Ishikawa (cell line): ENCODE data around the gene PYDC2.

Experiments used
- CEBPB ChIP-seq: IDR thresholded peaks from 2 replicates; pipeline ENCODE4 v1.6.1; 2012
- CREB1 ChIP-seq: IDR thresholded peaks from 2 replicates; pipeline ENCODE4 v1.6.1; 2012; ENCODE audit warnings: low read depth
- EGR1 ChIP-seq: IDR thresholded peaks from 2 replicates; pipeline ENCODE4 v1.6.1; 2012
- EP300 ChIP-seq: IDR thresholded peaks from 2 replicates; pipeline ENCODE4 v1.6.1; 2012; ENCODE audit warnings: borderline replicate concordance
- FOXM1 ChIP-seq: IDR thresholded peaks from 2 replicates; pipeline ENCODE4 v1.6.1; 2012; ENCODE audit warnings: low read depth, borderline replicate concordance
- NFIC ChIP-seq: IDR thresholded peaks from 2 replicates; pipeline ENCODE4 v1.6.1; 2012
- RAD21 ChIP-seq: IDR thresholded peaks from 2 replicates; pipeline ENCODE4 v1.6.1; 2012; ENCODE audit warnings: low read depth
- TAF1 ChIP-seq: IDR thresholded peaks from 2 replicates; pipeline ENCODE4 v1.6.1; 2012; ENCODE audit warnings: low read depth, mild to moderate bottlenecking
- TCF12 ChIP-seq: IDR thresholded peaks from 2 replicates; pipeline ENCODE4 v1.6.1; 2012; ENCODE audit warnings: low read depth
- TEAD4 ChIP-seq: IDR thresholded peaks from 2 replicates; pipeline ENCODE4 v1.6.1; 2012
- YY1 ChIP-seq: IDR thresholded peaks from 2 replicates; pipeline ENCODE4 v1.6.1; 2012; ENCODE audit warnings: low read depth
- ZBTB7A ChIP-seq: IDR thresholded peaks from 2 replicates; pipeline ENCODE4 v1.6.1; 2012; ENCODE audit warnings: low read depth
- TF ChIP-seq, protein P1 (sequence below): IDR thresholded peaks from 2 replicates; pipeline ENCODE4 v1.6.1; 2012
- TF ChIP-seq, protein P2 (sequence below): IDR thresholded peaks from 2 replicates; pipeline ENCODE4 v1.6.1; 2012
- TF ChIP-seq, protein P3 (sequence below): IDR thresholded peaks from 2 replicates; pipeline ENCODE4 v1.6.1; 2012; ENCODE audit warnings: low read depth, mild to moderate bottlenecking

The PYDC2 gene

DNA sequence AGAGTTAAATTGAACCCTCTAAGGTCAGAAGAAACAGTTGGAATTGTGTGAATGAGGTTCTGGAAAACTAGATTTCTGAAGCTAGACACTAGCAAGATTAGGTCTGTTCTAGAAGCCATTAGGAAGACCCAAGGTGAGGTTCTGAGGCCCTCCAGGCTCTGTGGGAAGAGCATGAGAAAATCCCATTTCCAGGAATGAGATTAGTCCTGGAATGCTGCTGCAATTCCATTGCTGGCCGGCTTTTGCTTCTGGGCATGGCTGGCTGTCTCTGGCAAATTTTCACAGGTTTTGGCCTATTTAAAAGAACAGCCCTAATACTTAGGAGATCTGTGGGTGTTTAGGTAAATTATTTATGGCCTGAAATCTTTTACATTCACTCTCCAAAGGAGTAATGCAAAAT is 26.9 kb upstream of the PYDC2 start:
- TF ChIP-seq, protein P1, sequence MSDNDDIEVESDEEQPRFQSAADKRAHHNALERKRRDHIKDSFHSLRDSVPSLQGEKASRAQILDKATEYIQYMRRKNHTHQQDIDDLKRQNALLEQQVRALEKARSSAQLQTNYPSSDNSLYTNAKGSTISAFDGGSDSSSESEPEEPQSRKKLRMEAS: no peak
- TF ChIP-seq RAD21 (no peak), TEAD4 (no peak), EP300 (no peak), FOXM1 (no peak), CEBPB (no peak), YY1 (no peak), TAF1 (no peak), EGR1 (no peak)
- TF ChIP-seq, protein P2, sequence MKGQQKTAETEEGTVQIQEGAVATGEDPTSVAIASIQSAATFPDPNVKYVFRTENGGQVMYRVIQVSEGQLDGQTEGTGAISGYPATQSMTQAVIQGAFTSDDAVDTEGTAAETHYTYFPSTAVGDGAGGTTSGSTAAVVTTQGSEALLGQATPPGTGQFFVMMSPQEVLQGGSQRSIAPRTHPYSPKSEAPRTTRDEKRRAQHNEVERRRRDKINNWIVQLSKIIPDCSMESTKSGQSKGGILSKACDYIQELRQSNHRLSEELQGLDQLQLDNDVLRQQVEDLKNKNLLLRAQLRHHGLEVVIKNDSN: no peak
- TF ChIP-seq, protein P3, sequence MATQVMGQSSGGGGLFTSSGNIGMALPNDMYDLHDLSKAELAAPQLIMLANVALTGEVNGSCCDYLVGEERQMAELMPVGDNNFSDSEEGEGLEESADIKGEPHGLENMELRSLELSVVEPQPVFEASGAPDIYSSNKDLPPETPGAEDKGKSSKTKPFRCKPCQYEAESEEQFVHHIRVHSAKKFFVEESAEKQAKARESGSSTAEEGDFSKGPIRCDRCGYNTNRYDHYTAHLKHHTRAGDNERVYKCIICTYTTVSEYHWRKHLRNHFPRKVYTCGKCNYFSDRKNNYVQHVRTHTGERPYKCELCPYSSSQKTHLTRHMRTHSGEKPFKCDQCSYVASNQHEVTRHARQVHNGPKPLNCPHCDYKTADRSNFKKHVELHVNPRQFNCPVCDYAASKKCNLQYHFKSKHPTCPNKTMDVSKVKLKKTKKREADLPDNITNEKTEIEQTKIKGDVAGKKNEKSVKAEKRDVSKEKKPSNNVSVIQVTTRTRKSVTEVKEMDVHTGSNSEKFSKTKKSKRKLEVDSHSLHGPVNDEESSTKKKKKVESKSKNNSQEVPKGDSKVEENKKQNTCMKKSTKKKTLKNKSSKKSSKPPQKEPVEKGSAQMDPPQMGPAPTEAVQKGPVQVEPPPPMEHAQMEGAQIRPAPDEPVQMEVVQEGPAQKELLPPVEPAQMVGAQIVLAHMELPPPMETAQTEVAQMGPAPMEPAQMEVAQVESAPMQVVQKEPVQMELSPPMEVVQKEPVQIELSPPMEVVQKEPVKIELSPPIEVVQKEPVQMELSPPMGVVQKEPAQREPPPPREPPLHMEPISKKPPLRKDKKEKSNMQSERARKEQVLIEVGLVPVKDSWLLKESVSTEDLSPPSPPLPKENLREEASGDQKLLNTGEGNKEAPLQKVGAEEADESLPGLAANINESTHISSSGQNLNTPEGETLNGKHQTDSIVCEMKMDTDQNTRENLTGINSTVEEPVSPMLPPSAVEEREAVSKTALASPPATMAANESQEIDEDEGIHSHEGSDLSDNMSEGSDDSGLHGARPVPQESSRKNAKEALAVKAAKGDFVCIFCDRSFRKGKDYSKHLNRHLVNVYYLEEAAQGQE: no peak

DNA sequence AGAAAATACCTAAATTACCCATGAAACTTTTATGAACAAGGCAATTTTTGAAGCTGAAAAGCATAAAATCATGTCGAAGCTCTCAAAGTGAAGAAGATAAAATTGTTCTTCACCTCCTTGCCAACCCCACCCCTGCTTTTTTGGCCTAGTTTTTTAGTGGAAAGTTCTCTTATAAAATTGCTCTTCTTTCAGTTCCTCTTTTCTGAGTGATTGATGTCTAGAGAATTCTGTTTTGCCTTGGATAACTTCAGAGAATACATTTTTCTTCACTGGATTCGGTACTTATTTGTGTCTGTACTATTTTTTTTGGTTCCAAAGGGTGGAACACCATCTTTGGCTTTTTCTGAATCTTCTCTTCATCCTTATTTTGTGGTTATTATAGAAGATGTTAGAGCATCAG is 25.0 kb upstream of the PYDC2 start:
- TF ChIP-seq FOXM1: no peak

DNA sequence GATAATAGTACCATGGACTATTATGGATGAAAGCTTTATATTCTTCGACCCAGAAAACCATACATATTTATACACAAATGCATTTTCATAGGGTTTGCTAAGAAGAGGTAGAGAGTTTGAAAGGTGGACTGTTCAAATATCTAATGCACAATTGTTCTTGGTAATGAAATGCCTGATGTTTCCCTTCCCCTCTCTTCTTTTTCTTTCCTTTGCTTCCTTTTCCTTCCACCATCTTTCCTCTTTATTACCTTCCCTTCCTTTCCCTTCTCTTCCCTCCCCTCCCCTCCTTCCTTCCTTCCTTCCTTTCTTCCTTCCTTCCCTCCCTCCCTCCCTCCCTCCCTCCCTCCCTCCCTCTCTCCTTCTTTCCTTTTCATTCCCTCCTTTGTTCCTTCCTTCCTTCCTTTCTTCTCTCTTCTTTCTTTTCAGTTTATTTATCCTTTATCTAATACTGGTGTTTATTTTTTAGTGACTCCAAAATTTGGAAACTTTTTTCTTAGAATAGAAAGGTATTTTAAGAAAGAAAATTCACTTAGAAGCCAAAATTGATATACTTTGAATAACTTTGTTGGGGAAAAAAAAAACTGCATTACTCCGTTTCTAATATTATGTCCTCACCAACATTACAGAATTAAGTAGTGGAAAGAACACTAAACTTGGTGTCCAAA is 22.7 kb upstream of the PYDC2 start:
- TF ChIP-seq RAD21 (no peak), EP300 (no peak), YY1 (no peak), CREB1 (no peak), EGR1 (no peak), TCF12 (no peak), CEBPB (no peak), TEAD4 (no peak), NFIC (no peak), ZBTB7A (no peak), TAF1 (no peak), FOXM1 (no peak)
- TF ChIP-seq, protein P2: no peak
- TF ChIP-seq, protein P3: no peak
- TF ChIP-seq, protein P1: no peak

DNA sequence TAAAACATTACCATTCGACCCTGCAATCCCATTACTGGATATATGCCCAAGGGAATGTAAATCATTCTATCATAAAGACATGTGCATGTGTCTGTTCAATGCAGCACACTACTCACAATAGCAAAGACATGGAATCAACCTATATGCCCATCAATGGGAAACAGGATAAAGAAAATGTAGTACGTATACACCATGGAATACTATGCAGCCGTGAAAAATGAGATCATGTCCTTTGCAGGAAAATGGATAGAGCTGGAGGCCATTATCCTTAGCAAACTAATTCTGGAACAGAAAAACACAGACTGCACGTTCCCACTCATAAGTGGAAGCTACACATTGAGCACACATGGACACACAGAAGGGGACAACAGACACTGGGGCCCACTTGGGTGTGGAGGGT is 20.4 kb upstream of the PYDC2 start:
- TF ChIP-seq TAF1 (no peak), TCF12 (no peak), EGR1 (no peak), YY1 (no peak), ZBTB7A (no peak), EP300 (no peak), TEAD4 (no peak)
- TF ChIP-seq, protein P2: no peak

DNA sequence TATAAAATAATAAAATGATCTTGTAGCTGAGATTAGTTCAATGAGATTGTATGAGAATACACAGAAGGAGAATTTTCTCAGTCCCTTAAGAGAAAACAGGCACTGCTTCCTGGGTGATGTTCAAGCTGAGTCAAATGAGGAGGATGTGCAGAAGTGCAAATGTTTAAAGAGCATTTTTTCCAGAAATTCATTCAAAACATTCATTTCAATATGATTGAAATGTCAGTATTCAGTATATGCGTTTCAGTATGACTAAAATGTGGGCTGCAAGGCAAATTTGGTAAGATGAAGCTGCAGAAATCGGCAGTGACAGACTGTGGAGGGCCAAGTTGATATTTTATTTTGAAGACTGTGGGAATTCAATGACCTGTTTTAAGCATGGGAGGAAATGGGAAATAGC is 19.3 kb upstream of the PYDC2 start:
- TF ChIP-seq CEBPB (no peak), ZBTB7A (no peak), CREB1 (no peak), FOXM1 (no peak), RAD21 (no peak), TCF12 (no peak)
- TF ChIP-seq, protein P2: no peak

DNA sequence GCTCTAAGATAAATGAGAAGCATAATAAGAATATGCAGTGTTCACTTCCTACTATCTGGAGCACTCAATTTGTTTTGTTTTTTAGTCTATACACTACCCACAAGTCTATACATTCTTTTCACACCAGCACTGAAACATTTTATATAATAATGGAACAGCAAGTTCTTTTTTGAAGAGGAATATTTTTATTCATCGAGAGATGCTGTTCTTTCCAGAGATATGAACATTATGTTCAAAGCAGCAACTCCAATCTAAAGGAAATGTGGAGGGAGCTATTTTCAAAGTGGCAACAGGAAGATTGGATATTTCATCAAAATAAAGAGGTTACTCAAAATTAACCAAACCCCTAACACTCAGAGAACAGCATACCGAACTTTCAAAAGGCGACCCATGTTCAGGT is 16.4 kb upstream of the PYDC2 start:
- TF ChIP-seq TAF1: no peak
- no peak for TF ChIP-seq CEBPB
- TF ChIP-seq FOXM1: no peak
- TF ChIP-seq EGR1: no peak
- TF ChIP-seq, protein P3: no peak
- TF ChIP-seq RAD21: no peak
- TF ChIP-seq EP300: no peak
- TF ChIP-seq, protein P2: no peak
- no peak for TF ChIP-seq CREB1
- no peak for TF ChIP-seq NFIC
- TF ChIP-seq, protein P1: no peak
- TF ChIP-seq TEAD4: no peak
